ENCODE data around the gene DPP10. TPM values are rescaled to one million over a fixed set of nuclear protein-coding genes. Genes with fewer than 3 reads are reported as not detected.

DPP10 gene
- total and polyA plus RNA-seq, 2 of the 13 experiments (the other 11 are each of a cell fraction or from before 2014, with no cell fraction given), result 0.95 to 1.7 TPM

- WGBS (ENCODE audit: low lambda C conversion rate), result 38% methylated on average over 3 of the region's 3 CpGs
- ATAC-seq, result no peak
- peaks cover 87% of the 10 kb centered on the region for H3K9me3 ChIP-seq (ENCODE audit: low read length)
- H2AFZ ChIP-seq (ENCODE audit: low read length), result no peak overlapping the region
- no peaks in the 10 kb centered on the region for H3K36me3 ChIP-seq (replicated peaks in 1 of 2; ENCODE audit: control insufficient read depth in 1 of 2, insufficient read depth in 2 of 2, low read length in 2 of 2)
- TF ChIP-seq ZBTB25 (CRISPR knock-in tag; IDR thresholded peaks at IDR 0.05), result no peak
- TF ChIP-seq RFX1 (IDR thresholded peaks at IDR 0.05), result no peak
- TF ChIP-seq ZNF569 (CRISPR knock-in tag; IDR thresholded peaks at IDR 0.05; ENCODE audit: borderline replicate concordance), result no peak
- no peak for TF ChIP-seq ZNF235 (CRISPR knock-in tag; IDR thresholded peaks at IDR 0.05; ENCODE audit: borderline replicate concordance)
- TF ChIP-seq ZNF567 (CRISPR knock-in tag; IDR thresholded peaks at IDR 0.05; ENCODE audit: borderline replicate concordance), result no peak
- TF ChIP-seq, protein P1, sequence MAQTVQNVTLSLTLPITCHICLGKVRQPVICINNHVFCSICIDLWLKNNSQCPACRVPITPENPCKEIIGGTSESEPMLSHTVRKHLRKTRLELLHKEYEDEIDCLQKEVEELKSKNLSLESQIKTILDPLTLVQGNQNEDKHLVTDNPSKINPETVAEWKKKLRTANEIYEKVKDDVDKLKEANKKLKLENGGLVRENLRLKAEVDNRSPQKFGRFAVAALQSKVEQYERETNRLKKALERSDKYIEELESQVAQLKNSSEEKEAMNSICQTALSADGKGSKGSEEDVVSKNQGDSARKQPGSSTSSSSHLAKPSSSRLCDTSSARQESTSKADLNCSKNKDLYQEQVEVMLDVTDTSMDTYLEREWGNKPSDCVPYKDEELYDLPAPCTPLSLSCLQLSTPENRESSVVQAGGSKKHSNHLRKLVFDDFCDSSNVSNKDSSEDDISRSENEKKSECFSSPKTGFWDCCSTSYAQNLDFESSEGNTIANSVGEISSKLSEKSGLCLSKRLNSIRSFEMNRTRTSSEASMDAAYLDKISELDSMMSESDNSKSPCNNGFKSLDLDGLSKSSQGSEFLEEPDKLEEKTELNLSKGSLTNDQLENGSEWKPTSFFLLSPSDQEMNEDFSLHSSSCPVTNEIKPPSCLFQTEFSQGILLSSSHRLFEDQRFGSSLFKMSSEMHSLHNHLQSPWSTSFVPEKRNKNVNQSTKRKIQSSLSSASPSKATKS (CRISPR knock-in tag; IDR thresholded peaks at IDR 0.05), result no peak
- no peak for TF ChIP-seq MXD4 (CRISPR knock-in tag; IDR thresholded peaks at IDR 0.05)
- TF ChIP-seq RBM22 (optimal IDR thresholded peaks at IDR 0.05; ENCODE audit: low read length), result no peak
- TF ChIP-seq ADNP (CRISPR knock-in tag; IDR thresholded peaks at IDR 0.05), result no peak
- TF ChIP-seq SETDB1 (CRISPR knock-in tag; IDR thresholded peaks at IDR 0.05; ENCODE audit: borderline replicate concordance), result no peak
- no peak for TF ChIP-seq ZC3H4 (CRISPR knock-in tag; IDR thresholded peaks at IDR 0.05; ENCODE audit: borderline replicate concordance)
- TF ChIP-seq, protein P2, sequence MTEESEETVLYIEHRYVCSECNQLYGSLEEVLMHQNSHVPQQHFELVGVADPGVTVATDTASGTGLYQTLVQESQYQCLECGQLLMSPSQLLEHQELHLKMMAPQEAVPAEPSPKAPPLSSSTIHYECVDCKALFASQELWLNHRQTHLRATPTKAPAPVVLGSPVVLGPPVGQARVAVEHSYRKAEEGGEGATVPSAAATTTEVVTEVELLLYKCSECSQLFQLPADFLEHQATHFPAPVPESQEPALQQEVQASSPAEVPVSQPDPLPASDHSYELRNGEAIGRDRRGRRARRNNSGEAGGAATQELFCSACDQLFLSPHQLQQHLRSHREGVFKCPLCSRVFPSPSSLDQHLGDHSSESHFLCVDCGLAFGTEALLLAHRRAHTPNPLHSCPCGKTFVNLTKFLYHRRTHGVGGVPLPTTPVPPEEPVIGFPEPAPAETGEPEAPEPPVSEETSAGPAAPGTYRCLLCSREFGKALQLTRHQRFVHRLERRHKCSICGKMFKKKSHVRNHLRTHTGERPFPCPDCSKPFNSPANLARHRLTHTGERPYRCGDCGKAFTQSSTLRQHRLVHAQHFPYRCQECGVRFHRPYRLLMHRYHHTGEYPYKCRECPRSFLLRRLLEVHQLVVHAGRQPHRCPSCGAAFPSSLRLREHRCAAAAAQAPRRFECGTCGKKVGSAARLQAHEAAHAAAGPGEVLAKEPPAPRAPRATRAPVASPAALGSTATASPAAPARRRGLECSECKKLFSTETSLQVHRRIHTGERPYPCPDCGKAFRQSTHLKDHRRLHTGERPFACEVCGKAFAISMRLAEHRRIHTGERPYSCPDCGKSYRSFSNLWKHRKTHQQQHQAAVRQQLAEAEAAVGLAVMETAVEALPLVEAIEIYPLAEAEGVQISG (CRISPR knock-in tag; IDR thresholded peaks at IDR 0.05), result no peak
- no peak for TF ChIP-seq NR1H2 (CRISPR knock-in tag; IDR thresholded peaks at IDR 0.05; ENCODE audit: borderline replicate concordance, low read depth)
- TF ChIP-seq PREB (CRISPR knock-in tag; IDR thresholded peaks at IDR 0.05), result no peak
- no peak for TF ChIP-seq ZNF431 (CRISPR knock-in tag; IDR thresholded peaks at IDR 0.05; ENCODE audit: borderline replicate concordance, low read depth)
- TF ChIP-seq ATF7 (IDR thresholded peaks at IDR 0.05), result no peak
- no peak for TF ChIP-seq ATF7 (CRISPR knock-in tag; IDR thresholded peaks at IDR 0.05)
- no peak for TF ChIP-seq EZH2 (conservative IDR thresholded peaks at IDR 0.05; ENCODE audit: low read depth, low read length)
- H3K27me3 ChIP-seq (ENCODE audit: control insufficient read depth in 1 of 2, insufficient read depth in 2 of 2, low read length in 2 of 2), result no peaks in the 10 kb centered on the region
- no peak overlapping the region for H3K9ac ChIP-seq (ENCODE audit: insufficient read depth, low read depth, low read length)
- H3K4me3 ChIP-seq (replicated peaks in 1 of 3; ENCODE audit: insufficient read depth in 1 of 3, low read depth in 2 of 3, low read length in 3 of 3), result no peak overlapping the region
- H4K20me1 ChIP-seq (ENCODE audit: insufficient read depth, low read length), result no peaks in the 10 kb centered on the region
- intact Hi-C loops (cut with micrococcal nuclease; ENCODE audit: unreplicated experiment) (no loop called here), in situ Hi-C loops (cut with HindIII; ENCODE audit: extremely low pct_ligation_motif_present, low pct_unique_long_range_greater_than_20kb) (no loop called here)
- no peak for DNase-seq (ENCODE audit: low spot score)
- BruUV-seq (replicated peaks), result no TSS peak
- CTCF ChIA-PET (ENCODE audit: low intra/inter-chr PET ratio, low total read pairs), result no interaction called here
- no peak overlapping the region for H3K4me2 ChIP-seq (ENCODE audit: low read depth, low read length)
- POLR2A ChIA-PET, result no interaction called here
- H3K4me1 ChIP-seq (ENCODE audit: insufficient read depth, low read length), result no peaks in the 10 kb centered on the region
- no peak for FAIRE-seq
- H3K27ac ChIP-seq (ENCODE audit: extremely low read length, insufficient read depth, low read length), result no peak overlapping the region
- no peaks in the 10 kb centered on the region for H3K79me2 ChIP-seq (ENCODE audit: insufficient read depth, low read length)
Measured at GRCh38 chr2:115422004-115422634, 979.7 kb downstream of the DPP10 start.

Data from HepG2 (cell line).